Activated T-cell treated with anti-CD3 and anti-CD28 coated beads, Interleukin-2, amount 50 U/mL, for 4 hours (primary cell): ENCODE results near the gene DUSP22. TPM values are rescaled to one million over a fixed set of nuclear protein-coding genes. Genes with fewer than 3 reads are reported as not detected.

Source experiments
- ATAC-seq, 2 donors: fragments of 200-7000 bp; cut with Tn5 transposase; one replicate each; pipeline ENCODE4 v1.10.0; 2021
- DNase-seq: peaks from one replicate; pipeline ENCODE4 v3.0.0-alpha.2; 2020
- H3K27me3 Mint-ChIP-seq: one replicate; pipeline ENCODE4 v1.8.0; 2021; ENCODE audit warnings: low read depth, mixed read lengths
- H3K36me3 Mint-ChIP-seq: one replicate; pipeline ENCODE4 v1.8.0; 2022; ENCODE audit warnings: mixed read lengths; ENCODE audit not compliant: insufficient read depth
- H3K4me1 Mint-ChIP-seq: one replicate; pipeline ENCODE4 v1.8.0; 2021; ENCODE audit warnings: low read depth, mixed read lengths
- H3K4me3 Mint-ChIP-seq: one replicate; pipeline ENCODE4 v1.8.0; 2021; ENCODE audit warnings: mild to moderate bottlenecking, moderate library complexity, mixed read lengths
- H3K9me3 Mint-ChIP-seq: one replicate; pipeline ENCODE4 v1.8.0; 2021; ENCODE audit warnings: mixed read lengths
- total RNA-seq, 3 donors: library from RNA; stranded (reverse); gene quantifications; one replicate each; pipeline ENCODE4 v1.2.1, GENCODE V29; 2021

The DUSP22 gene
- total RNA-seq, 3 donors from 2014 or later, result 27.5 to 32.5 (median 30.9) TPM

DNA sequence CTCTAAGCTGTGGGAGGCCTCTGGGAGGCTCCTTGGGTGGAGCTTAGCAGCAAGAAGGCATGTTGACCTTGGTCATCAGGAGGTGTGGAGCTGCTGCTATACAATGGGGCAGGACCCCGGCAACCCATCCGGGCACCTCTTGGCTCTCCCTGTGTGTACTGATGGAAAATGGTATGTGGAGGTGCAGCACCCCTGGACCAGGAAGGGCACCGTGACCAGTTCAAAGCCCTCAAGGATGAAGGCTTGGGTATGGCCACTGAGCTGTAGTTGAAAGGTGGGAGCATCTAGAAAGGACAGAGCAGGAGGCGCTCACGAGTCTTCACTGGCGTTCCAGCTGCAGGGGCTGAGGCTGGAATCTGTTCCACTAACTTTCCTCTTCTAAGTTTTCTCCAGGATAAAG is 92.6 kb downstream of the DUSP22 start:
- DNase-seq (no peak), ATAC-seq (no peak)
- Mint-ChIP-seq H3K36me3 (no peaks in the 10 kb centered on the region), H3K4me1 (peaks cover 13% of the 10 kb centered on the region), H3K27me3 (peaks cover 8% of the 10 kb centered on the region), H3K9me3 (no peaks in the 10 kb centered on the region), H3K4me3 (no peak overlapping the region)

DNA sequence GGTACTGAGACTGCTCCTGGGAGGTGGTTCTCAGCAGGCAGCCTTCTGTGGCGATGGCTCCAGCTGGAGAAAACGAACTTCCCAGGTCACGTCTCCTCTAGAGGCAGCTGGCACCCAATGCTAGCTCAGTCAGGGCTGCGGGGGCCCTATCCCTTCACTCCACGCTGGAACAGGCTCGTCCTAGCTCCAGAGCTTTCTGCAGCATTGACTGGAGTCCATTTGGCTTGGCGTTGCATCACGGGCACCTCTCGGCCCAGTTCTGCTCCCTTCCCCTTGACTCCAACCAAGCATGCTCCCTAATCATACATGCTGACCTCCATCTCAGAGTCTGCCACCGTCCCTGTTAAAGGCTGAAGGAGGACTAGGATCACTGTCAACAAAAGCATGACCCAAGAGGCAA is 93.3 kb downstream of the DUSP22 start:
- no peak for ATAC-seq
- no peak for DNase-seq
- no peaks in the 10 kb centered on the region for H3K36me3 Mint-ChIP-seq
- H3K9me3 Mint-ChIP-seq, result no peaks in the 10 kb centered on the region
- H3K4me1 Mint-ChIP-seq, result peaks cover 20% of the 10 kb centered on the region
- H3K27me3 Mint-ChIP-seq, result peaks cover 8% of the 10 kb centered on the region
- H3K4me3 Mint-ChIP-seq, result no peak overlapping the region

DNA sequence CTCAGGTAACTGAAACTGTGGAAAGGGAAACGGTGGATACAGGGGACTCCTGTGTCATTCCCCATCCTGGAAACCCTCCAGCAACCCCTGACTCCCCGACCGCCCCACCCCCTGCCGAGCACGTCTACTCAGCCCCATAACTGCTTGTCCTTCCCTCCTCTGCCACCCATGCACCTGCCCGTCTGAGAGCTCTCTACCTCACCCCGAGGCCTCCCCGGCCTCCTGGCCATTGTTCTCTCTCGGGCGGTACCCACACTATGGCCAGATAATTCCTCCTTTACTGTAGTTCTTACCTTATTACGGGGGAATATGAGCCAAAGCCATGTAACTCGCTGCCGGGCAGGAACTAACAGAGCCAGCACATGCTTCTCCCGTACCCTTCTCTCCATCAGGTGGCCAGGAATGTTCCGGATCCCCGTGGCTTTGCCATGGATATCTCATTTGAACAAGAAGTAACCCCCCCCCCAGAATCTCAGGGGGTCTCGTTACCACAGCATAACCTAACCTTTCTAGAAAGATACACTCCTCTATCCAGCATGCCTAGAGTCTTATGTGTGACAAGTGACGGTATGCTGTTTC is 94.5 kb downstream of the DUSP22 start:
- H3K4me3 Mint-ChIP-seq, result no peak overlapping the region
- ATAC-seq (no peak), DNase-seq (no peak)
- H3K9me3 Mint-ChIP-seq, result no peaks in the 10 kb centered on the region
- peaks cover 7% of the 10 kb centered on the region for H3K27me3 Mint-ChIP-seq
- H3K4me1 Mint-ChIP-seq, result peaks cover 26% of the 10 kb centered on the region
- H3K36me3 Mint-ChIP-seq, result peaks cover 2% of the 10 kb centered on the region

DNA sequence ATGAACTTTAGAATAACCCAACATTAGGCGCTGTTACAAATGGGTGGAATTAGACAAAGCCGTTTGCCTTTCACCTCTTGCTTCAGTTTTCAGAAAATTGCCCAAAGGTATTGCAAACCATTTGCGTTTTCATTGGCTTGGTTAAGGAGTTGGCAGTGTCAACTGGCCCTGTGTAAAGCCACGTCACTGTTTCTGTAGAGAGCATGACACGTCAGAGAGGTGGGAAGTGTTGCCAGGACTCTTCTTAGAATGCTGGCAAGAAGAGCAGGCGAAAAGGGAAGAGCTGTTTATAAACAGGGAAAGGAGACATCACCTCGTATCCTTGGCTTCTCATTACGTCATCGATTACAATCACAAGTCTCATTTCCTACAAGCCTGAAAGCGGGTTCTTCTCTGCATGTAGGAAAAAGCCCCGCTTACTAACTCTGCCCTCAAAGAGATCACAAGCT is 95.0 kb downstream of the DUSP22 start:
- Mint-ChIP-seq H3K36me3 (peaks cover 2% of the 10 kb centered on the region), H3K4me1 (peaks cover 26% of the 10 kb centered on the region), H3K4me3 (no peak overlapping the region), H3K27me3 (peaks cover 5% of the 10 kb centered on the region), H3K9me3 (no peaks in the 10 kb centered on the region)
- ATAC-seq (no peak), DNase-seq (no peak)

DNA sequence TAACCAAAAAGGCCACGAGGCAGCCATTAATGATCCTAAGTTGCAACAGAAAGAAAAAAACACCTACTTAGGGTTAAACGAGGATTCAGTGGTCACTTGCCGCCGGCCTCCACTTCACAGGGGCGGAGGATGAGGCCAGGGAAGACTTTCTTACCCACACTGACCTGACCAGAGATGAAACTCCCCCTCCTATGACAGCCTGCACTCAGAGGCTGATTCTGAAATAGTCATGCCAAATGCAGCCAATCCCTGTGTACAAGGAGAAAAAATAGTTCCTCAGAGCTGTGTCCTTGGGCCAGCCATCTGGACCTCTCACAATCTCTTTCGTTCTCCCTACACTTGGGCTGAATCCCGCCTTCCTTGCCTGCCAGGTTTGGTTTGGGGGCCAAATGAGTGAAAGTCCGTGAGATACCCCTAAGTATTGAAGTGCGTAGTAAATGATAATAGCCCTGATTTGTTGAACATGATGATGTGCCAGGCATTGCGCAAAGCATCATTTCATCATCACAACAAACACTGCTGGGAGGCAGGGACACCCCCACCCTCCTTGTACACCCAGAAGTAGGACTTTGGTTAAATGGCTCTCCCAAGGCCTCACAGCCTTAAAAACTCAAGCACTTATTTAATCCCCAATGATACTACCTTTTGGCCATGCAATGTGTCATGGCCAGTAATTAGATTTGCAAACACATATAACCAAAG is 96.1 kb downstream of the DUSP22 start:
- Mint-ChIP-seq H3K4me3 (no peak overlapping the region), H3K4me1 (peaks cover 26% of the 10 kb centered on the region), H3K27me3 (peaks cover 5% of the 10 kb centered on the region), H3K36me3 (peaks cover 2% of the 10 kb centered on the region), H3K9me3 (no peaks in the 10 kb centered on the region)
- DNase-seq, result no peak
- no peak for ATAC-seq

DNA sequence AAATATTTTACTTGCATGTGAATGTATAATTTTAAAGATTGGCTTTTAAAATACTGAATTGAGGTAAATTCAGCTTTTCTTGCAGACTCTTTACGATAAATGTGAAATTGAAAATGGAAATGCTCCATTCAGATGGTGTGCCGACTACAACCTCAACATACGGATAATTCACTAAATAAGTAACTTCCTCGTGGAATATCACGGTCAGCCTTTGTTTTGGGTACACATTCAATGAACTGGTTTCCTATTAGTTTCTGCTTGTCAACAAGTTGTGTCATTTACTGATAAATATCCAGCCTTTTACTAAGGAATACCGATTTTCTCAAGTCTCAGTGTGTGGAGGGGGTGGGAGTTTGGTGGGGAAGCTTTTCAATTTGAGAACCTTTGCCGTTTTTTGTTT is 96.9 kb downstream of the DUSP22 start:
- H3K4me3 Mint-ChIP-seq, result peak overlapping the region; percentile 92
- no peak for DNase-seq
- no peaks in the 10 kb centered on the region for H3K9me3 Mint-ChIP-seq
- peaks cover 31% of the 10 kb centered on the region for H3K4me1 Mint-ChIP-seq
- no peak for ATAC-seq
- peaks cover 8% of the 10 kb centered on the region for H3K36me3 Mint-ChIP-seq
- peaks cover 5% of the 10 kb centered on the region for H3K27me3 Mint-ChIP-seq

DNA sequence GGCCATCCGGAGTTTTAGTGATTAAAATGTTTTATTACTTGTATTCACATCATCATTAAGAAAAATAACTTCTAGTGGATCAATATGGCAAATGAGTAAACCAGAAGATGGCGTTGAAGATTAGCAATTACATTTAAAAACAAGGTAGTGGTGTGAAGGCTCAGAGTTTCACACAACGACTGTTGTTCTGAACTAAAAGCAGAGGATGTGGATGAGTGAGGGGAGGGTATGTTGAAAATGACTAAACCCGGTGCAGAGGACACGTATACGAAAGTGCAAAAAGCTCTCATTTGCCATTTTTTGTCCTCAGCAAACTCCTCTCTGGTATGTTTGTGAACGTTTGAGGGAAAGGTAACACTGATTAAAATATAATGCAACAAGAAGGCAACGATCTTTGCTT is 97.3 kb downstream of the DUSP22 start:
- ATAC-seq (peak; percentile 57 to 60), DNase-seq (no peak)
- Mint-ChIP-seq H3K9me3 (no peaks in the 10 kb centered on the region), H3K27me3 (peaks cover 2% of the 10 kb centered on the region), H3K36me3 (peaks cover 13% of the 10 kb centered on the region), H3K4me1 (peaks cover 31% of the 10 kb centered on the region), H3K4me3 (peak overlapping the region; percentile 92)

DNA sequence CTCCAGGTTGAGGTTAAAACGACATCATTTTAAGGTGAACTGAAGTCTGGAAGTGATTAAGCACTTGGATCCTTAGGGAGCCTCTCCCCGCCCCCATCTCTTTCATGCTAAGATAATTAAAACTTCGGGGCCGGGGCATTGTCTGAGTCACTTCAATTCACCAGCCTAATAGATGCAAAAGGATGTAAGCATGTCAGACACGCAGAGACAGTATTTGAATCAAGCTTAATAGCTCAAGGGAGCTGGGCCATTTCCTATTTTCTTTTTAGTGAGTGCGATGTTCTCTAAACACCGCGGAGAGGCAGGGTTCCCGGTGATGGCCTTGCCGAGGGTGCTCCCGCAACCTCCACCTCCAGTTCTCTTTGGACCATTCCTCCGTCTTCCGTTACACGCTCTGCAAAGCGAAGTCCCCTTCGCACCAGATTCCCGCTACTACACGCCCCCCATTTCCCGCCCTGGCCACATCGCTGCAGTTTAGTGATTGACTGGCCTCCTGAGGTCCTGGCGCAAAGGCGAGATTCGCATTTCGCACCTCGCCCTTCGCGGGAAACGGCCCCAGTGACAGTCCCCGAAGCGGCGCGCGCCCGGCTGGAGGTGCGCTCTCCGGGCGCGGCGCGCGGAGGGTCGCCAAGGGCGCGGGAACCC is 98.7 kb downstream of the DUSP22 start:
- Mint-ChIP-seq H3K36me3 (peaks cover 27% of the 10 kb centered on the region), H3K4me3 (peak overlapping the region; percentile 92), H3K9me3 (no peaks in the 10 kb centered on the region), H3K27me3 (peaks cover 2% of the 10 kb centered on the region), H3K4me1 (peaks cover 41% of the 10 kb centered on the region)
- peak; percentile 16 to 19 for ATAC-seq
- DNase-seq, result no peak

DNA sequence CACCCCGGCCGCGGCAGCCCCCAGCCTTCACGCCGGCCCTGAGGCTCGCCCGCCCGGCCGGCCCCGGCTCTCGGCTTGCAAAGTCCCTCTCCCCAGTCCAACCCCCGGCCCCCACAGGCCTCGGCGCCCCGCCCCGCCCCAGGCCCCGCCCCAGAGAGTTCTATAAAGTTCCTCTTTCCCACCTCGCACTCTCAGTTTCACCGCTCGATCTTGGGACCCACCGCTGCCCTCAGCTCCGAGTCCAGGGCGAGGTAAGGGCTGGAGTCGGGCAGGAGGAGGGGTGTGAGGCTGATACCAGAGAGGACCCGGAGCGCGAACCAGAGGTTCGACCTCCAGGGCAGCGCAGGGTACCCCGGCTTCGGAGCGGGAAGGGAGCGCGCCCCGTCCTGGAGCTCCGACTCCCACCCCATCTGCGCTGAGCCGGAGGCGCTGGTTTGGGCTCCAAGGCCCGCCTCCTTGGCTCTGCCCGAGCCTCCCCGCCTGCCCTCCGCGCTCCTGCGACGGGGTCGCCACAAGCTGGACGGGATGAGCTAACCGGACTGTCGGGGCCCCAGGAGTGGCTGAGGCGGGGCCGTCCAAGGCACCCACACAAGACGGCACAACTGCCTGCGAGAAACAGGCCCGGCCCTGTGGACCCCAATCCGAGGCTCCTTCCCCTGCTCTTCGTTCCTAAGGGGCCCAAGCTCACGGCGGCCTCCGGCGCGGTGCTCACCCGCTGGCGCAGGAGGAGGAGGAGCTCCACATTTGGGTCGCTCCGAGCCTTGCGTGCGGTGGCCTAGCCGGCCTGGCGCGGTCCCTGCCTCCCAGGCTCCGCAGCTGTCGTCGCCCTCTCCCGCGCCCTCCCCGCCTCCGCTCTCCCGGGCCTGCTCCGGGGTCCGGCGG is 99.5 kb downstream of the DUSP22 start, which contains the start of gene IRF4:
Gene IRF4 (plus strand): TSS at position 194 of the 882 bp plus-strand sequence. CDS start 1,401 bp downstream, outside the sequence.
- H3K9me3 Mint-ChIP-seq, result no peaks in the 10 kb centered on the region
- peak within 1 kb of the TSS; percentile 96 for H3K4me3 Mint-ChIP-seq
- H3K4me1 Mint-ChIP-seq, result peaks cover 44% of the 10 kb centered on the region
- DNase-seq, result peak; percentile 84
- peaks cover 30% of the 10 kb centered on the region for H3K36me3 Mint-ChIP-seq
- ATAC-seq, result peak; percentile 61 to 64
- peaks cover under 1% of the 10 kb centered on the region for H3K27me3 Mint-ChIP-seq

DNA sequence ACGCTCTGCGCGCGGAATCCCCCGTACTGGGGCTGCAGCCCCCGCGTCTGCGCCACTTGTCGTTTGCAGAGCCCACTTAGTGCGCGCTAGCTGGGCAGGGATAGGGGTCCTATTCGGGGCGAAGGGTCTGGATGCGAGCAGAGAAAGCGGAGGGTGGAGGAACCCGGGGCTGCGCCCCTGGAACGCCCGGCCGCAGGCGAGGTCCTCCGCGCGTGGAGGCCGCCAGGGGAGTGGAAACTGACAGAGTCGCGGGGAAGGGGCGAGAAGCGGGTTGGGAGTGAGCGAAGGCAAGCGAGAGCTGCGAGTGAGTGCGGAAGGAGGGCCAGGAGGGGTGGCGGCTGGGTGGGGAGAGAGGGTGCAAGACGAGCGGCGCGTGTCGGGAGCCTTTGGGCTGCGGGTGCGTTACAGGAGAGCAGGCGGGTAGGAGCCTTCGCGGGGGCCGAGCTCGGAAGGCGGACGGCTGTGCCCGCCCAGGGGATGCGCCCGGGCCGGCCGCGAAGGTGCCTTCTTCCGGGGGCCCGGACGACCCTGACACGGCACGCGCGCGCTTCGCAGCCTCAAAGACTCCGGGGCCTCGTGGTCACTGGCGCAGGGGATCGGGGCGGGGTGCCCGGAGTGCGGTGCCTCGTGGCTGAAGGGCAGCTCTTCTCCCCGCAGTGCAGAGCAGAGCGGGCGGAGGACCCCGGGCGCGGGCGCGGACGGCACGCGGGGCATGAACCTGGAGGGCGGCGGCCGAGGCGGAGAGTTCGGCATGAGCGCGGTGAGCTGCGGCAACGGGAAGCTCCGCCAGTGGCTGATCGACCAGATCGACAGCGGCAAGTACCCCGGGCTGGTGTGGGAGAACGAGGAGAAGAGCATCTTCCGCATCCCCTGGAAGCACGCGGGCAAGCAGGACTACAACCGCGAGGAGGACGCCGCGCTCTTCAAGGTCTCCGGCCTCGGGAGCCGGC is 100.4 kb downstream of the DUSP22 start:
- ATAC-seq (no peak), DNase-seq (no peak)
- peaks cover 53% of the 10 kb centered on the region for H3K4me1 Mint-ChIP-seq
- H3K4me3 Mint-ChIP-seq, result peak overlapping the region; percentile 96
- H3K9me3 Mint-ChIP-seq, result no peaks in the 10 kb centered on the region
- peaks cover 39% of the 10 kb centered on the region for H3K36me3 Mint-ChIP-seq
- H3K27me3 Mint-ChIP-seq, result no peaks in the 10 kb centered on the region

DNA sequence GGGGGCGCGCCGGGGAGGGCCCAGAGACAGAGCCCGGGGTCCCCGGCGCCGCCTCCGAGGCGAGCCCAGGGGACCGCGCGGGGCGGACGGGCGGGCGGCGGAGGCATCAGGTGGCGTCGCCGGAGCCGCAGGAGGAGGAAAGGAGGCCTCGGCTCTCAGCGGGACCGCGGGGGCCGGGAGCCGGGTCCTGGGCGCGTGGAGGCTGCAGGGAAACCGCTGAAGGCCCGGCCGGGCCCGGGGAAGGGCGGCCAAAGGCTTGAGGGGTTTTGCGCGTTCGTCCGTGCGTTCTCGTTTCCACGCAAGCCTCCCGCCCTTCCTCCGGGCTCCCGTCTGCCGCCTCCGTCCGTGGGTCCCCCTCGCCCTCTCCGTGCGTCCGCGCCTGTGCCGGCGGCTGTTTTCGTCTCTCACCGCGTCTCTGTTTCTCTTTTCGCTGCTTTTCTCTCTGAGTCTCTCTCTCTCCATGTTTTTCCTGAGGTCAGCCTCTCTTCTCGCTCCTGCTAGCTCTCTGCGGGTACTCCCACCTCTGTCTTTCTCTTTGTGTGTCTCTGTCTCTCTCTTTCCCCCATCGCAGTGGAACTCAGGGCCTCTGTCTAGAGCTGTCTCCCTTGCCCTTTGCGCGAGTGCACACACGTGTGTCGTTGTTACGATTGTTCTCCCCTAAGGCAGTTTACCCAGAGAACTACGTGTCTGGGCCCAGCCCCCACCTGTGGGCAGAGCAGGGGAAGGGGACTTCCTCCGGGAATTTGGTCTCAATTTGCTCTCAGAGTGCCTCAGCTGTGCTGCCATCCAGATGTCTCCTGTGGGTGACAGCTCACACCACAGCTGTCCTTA is 101.3 kb downstream of the DUSP22 start:
- Mint-ChIP-seq H3K4me1 (peaks cover 60% of the 10 kb centered on the region), H3K36me3 (peaks cover 46% of the 10 kb centered on the region), H3K27me3 (no peaks in the 10 kb centered on the region), H3K9me3 (no peaks in the 10 kb centered on the region), H3K4me3 (peak overlapping the region; percentile 99)
- ATAC-seq (no peak), DNase-seq (peak; percentile 52)

DNA sequence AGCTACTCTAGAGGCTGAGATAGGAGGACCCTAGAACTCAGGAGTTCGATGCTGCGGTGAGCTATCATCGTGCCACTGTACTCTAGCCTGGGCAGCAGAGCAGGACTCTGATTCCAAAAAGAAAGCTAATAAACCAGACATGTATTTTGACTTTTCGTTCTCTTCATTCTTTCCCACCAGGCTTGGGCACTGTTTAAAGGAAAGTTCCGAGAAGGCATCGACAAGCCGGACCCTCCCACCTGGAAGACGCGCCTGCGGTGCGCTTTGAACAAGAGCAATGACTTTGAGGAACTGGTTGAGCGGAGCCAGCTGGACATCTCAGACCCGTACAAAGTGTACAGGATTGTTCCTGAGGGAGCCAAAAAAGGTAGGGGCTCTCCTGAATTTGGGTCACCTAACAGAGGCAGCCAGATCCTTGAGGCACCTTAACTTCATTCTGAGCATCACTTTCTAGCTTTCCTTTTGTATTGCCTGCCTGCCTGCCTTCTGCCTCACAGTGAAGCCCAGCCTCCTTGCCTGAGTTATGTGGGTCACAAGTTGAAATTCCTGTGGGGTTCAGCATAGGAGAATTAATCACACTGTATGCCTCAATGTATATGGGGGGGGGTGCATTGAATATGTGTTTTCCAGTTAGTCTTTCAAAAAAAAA is 102.5 kb downstream of the DUSP22 start:
- Mint-ChIP-seq H3K36me3 (peaks cover 57% of the 10 kb centered on the region), H3K4me1 (peaks cover 60% of the 10 kb centered on the region), H3K4me3 (peak overlapping the region; percentile 99)

More for the DNA sequence above, 102.5 kb downstream of the DUSP22 start:
- ATAC-seq, result no peak
- no peak for DNase-seq
- no peaks in the 10 kb centered on the region for H3K27me3 Mint-ChIP-seq
- no peaks in the 10 kb centered on the region for H3K9me3 Mint-ChIP-seq
